ENCODE results near the gene SGPP2.

Gene SGPP2

DNA sequence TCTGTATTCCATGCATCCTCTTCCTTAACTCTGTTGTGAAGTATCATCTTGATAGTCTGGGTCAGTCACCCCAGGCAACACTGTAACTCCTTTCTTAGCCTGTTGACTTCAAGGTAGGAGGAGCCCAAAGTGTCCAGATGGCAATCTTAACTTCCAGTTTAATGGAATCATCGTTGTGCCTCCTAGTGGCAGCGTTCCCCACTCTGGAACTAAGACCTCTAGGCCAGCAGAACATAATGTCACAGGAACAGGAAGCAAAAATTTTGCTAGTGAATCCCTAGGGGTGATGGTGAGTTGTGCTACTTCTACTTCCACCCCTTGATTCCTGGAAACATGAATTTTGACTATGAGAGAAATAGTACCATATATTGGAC is 11.7 kb downstream of the SGPP2 start:
- no peak overlapping the region for H3K27ac ChIP-seq (ENCODE audit: low read length)
- DNase-seq = no peak
- H3K4me3 ChIP-seq (ENCODE audit: low read length) = no peak overlapping the region
- TF ChIP-seq EZH2 (optimal IDR thresholded peaks at IDR 0.05; ENCODE audit: low read depth, low read length) (no peak), EZH2phosphoT487 (IDR thresholded peaks at IDR 0.05; ENCODE audit: low read length) (no peak)
- TF ChIP-seq, protein P1, sequence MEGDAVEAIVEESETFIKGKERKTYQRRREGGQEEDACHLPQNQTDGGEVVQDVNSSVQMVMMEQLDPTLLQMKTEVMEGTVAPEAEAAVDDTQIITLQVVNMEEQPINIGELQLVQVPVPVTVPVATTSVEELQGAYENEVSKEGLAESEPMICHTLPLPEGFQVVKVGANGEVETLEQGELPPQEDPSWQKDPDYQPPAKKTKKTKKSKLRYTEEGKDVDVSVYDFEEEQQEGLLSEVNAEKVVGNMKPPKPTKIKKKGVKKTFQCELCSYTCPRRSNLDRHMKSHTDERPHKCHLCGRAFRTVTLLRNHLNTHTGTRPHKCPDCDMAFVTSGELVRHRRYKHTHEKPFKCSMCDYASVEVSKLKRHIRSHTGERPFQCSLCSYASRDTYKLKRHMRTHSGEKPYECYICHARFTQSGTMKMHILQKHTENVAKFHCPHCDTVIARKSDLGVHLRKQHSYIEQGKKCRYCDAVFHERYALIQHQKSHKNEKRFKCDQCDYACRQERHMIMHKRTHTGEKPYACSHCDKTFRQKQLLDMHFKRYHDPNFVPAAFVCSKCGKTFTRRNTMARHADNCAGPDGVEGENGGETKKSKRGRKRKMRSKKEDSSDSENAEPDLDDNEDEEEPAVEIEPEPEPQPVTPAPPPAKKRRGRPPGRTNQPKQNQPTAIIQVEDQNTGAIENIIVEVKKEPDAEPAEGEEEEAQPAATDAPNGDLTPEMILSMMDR (IDR thresholded peaks at IDR 0.05; ENCODE audit: low read length) = no peak
- H3K9me2 ChIP-seq (replicated peaks; ENCODE audit: insufficient read depth, low read length) = no peaks in the 10 kb centered on the region
- no peaks in the 10 kb centered on the region for H4K20me1 ChIP-seq (ENCODE audit: insufficient read depth, low read length)
- no peak overlapping the region for H3K4me2 ChIP-seq (ENCODE audit: low read depth, low read length)
- H3K27me3 ChIP-seq (replicated peaks; ENCODE audit: insufficient read depth, low read length) = no peaks in the 10 kb centered on the region
- no peak overlapping the region for H3K9ac ChIP-seq (ENCODE audit: low read length)
- H3F3A ChIP-seq (ENCODE audit: insufficient read depth, low read length) = no peaks in the 10 kb centered on the region
- no peak overlapping the region for H2AFZ ChIP-seq (ENCODE audit: low read length)
- no peaks in the 10 kb centered on the region for H3K4me1 ChIP-seq (ENCODE audit: low read length)
- H3K79me2 ChIP-seq (ENCODE audit: low read length) = no peaks in the 10 kb centered on the region
- H3K36me3 ChIP-seq (replicated peaks; ENCODE audit: insufficient read depth, low read length) = no peaks in the 10 kb centered on the region
- H3K9me3 ChIP-seq (replicated peaks; ENCODE audit: insufficient read depth, low read length) = no peaks in the 10 kb centered on the region

DNA sequence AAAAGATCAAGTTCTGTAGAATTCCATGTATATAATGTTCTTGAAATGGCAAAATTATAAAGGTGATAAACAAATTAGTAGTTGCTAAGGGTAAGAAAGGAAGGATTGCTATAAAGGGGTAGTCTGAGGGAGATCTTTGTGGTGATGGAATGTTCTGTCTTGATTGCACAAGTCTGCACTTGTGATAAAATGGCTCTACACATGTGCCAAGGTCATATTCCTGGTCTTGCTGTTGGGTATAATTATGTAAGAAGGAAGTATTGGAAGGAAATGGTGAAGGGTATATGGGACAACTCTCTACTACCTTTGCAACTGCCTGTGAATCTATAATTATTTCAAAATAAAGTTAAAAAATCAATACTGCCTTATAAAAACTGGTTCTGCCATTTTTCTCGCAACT is 15.3 kb downstream of the SGPP2 start:
- Histone ChIP-seq H3K79me2 (ENCODE audit: low read length) (no peaks in the 10 kb centered on the region), H4K20me1 (ENCODE audit: insufficient read depth, low read length) (no peaks in the 10 kb centered on the region), H3K9ac (ENCODE audit: low read length) (no peak overlapping the region), H3F3A (ENCODE audit: insufficient read depth, low read length) (no peaks in the 10 kb centered on the region), H3K9me3 (replicated peaks; ENCODE audit: insufficient read depth, low read length) (no peaks in the 10 kb centered on the region), H3K36me3 (replicated peaks; ENCODE audit: insufficient read depth, low read length) (no peaks in the 10 kb centered on the region), H3K4me3 (ENCODE audit: low read length) (no peak overlapping the region), H3K4me1 (ENCODE audit: low read length) (no peaks in the 10 kb centered on the region), H3K4me2 (ENCODE audit: low read depth, low read length) (no peak overlapping the region), H3K27ac (ENCODE audit: low read length) (no peak overlapping the region), H2AFZ (ENCODE audit: low read length) (no peak overlapping the region), H3K27me3 (replicated peaks; ENCODE audit: insufficient read depth, low read length) (no peaks in the 10 kb centered on the region), H3K9me2 (replicated peaks; ENCODE audit: insufficient read depth, low read length) (no peaks in the 10 kb centered on the region)
- no peak for DNase-seq
- TF ChIP-seq, protein P1 (IDR thresholded peaks at IDR 0.05; ENCODE audit: low read length) = no peak
- TF ChIP-seq EZH2 (optimal IDR thresholded peaks at IDR 0.05; ENCODE audit: low read depth, low read length) = no peak
- no peak for TF ChIP-seq EZH2phosphoT487 (IDR thresholded peaks at IDR 0.05; ENCODE audit: low read length)

DNA sequence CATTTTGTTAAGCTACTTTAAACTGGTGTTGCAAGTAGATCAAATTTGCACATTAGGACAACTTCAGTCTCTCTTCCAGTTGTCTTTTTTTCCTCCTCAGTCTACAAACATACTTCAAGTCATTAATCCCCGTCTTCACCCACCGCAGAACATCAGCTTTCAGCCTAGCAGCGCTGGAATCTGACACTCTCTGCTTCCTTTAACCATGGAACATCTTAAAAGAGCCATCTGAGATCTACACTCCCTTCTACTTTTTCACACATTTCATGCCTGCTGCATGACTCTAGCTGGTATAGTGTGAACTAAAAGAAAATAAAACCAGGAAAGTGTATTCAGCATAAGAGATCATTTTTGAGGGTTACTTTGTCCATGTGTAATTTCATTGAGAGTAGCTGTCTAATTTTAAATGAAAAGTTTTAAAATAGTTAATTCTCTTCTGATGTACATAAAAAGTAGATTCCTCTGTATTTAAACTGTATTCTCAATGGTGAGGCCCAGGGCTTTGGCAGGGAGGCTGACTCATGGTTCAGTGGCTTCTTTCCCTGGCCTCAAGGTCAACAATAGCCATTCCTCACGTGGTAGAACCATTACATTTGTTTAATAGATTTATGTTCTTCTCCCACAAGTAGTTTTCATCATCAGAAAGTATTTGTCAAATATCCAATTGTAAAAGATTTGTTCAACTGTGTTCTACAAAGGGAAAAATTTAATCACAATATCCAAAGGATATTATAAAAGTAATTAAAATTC is 16.5 kb downstream of the SGPP2 start:
- no peak for TF ChIP-seq EZH2 (optimal IDR thresholded peaks at IDR 0.05; ENCODE audit: low read depth, low read length)
- TF ChIP-seq, protein P1 (IDR thresholded peaks at IDR 0.05; ENCODE audit: low read length) = no peak
- no peak for TF ChIP-seq EZH2phosphoT487 (IDR thresholded peaks at IDR 0.05; ENCODE audit: low read length)
- Histone ChIP-seq H3K9me2 (replicated peaks; ENCODE audit: insufficient read depth, low read length) (no peaks in the 10 kb centered on the region), H3F3A (ENCODE audit: insufficient read depth, low read length) (no peaks in the 10 kb centered on the region), H3K4me2 (ENCODE audit: low read depth, low read length) (no peak overlapping the region), H3K9me3 (replicated peaks; ENCODE audit: insufficient read depth, low read length) (no peaks in the 10 kb centered on the region), H3K4me1 (ENCODE audit: low read length) (no peaks in the 10 kb centered on the region), H3K4me3 (ENCODE audit: low read length) (no peak overlapping the region), H3K27ac (ENCODE audit: low read length) (no peak overlapping the region), H3K36me3 (replicated peaks; ENCODE audit: insufficient read depth, low read length) (no peaks in the 10 kb centered on the region), H4K20me1 (ENCODE audit: insufficient read depth, low read length) (no peaks in the 10 kb centered on the region), H2AFZ (ENCODE audit: low read length) (no peak overlapping the region), H3K79me2 (ENCODE audit: low read length) (no peaks in the 10 kb centered on the region), H3K9ac (ENCODE audit: low read length) (no peak overlapping the region), H3K27me3 (replicated peaks; ENCODE audit: insufficient read depth, low read length) (no peaks in the 10 kb centered on the region)
- DNase-seq = no peak
